HFF-Myc (cell line): ENCODE results near the gene OR1F1.
"Not testable (repeated sequence)": the region's sequence is repeated elsewhere in the genome, so short reads cannot be mapped to it uniquely, and the experiment has no call there.

ENCODE experiments used
- DNase-seq: peaks from one replicate; pipeline ENCODE4 v3.0.0-alpha.2; 2011; ENCODE audit warnings: low read depth; ENCODE audit errors: extremely low read depth
- H3K4me3 ChIP-seq: replicated peaks from 2 replicates; pipeline ENCODE4 v1.5.1; 2011; ENCODE audit warnings: low read depth, mild to moderate bottlenecking, control low read depth, low read length
- CTCF ChIP-seq: IDR thresholded peaks from 2 replicates; pipeline ENCODE4 v1.5.1; 2012; ENCODE audit warnings: mild to moderate bottlenecking, low read depth, low read length, control low read depth; ENCODE audit errors: missing control alignments

Gene OR1F1

GRCh38 chr16:3165111-3165822, 22.7 kb upstream of the OR1F1 start:
- TF ChIP-seq CTCF, result no peak
- no peak for DNase-seq
- H3K4me3 ChIP-seq, result no peak overlapping the region

DNA sequence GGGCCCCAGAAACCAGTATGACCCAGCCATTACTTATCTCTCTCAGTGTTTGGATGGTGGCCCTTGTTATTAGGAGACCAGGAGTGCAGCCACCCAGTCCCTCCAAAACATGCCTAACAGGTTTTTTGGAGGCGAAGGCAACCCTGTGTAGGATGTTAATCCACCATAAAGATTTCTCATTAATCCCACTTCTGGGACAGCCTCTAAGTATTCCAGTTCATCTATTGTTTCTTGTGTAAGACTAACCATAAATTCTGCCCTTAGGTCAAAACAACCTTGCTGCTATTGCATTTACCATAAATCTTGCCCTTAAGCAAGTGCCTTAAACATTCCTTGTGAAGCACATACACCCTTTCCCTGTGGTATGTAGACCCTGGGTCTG, 21.5 kb upstream of the OR1F1 start:
- H3K4me3 ChIP-seq, result no peak overlapping the region
- no peak for DNase-seq
- no peak for TF ChIP-seq CTCF

DNA sequence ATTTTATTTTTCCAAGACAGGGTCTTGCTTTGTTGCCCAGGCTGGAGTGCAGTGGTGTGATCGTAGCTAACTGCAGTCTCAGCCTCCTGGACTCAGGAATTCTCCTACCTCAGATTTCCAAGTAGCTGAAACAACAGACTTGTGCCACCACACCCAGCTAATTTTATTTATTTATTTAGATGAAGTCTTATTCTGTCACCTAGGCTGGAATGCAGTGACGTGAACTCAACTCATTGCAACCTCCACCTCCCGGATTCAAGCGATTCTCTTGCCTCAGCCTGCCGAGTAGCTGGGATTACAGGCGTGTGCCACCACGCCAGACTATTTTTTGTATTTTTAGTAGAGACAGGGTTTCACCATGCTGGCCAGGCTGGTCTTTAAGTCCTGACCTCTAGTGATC, 19.3 kb upstream of the OR1F1 start:
- not testable (repeated sequence) for H3K4me3 ChIP-seq, DNase-seq

DNA sequence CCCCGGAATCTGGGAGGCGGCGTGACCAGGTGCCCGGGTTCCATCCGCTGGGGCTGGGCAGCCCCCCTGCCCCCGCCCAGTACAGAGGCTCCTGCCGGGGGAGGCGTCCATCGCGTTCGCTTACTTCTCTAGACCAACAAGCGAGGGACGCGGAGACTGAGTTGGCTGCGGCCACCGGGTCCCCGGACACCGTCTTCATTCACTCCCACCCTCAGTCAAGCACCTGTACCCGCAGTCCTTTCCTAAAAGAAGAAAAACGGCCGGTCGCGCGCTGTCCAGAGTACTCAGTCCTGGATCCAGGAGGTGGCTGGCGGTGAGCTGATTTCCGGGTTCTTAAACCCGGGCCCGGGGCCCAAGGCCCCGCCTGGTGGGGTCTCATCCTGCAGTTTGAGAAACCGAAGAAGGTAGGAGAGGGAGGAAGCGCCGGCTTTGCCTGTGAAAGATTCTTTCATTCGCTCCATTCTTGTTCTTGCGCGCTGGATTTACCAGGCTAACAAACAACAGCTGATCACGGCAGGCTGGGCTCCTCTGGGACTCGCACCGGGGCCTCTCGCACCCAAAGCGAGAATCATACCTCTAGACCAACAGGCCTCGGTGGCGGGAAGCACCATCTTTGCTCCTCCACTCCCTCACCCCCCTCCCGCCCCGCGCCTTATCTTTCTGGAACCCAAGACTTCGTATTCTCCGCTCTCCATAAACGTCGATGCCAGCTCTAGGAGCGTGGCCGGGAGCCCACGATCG, 17.4 kb upstream of the OR1F1 start:
- no peak for TF ChIP-seq CTCF
- DNase-seq, result no peak
- peak overlapping the region; percentile 7 for H3K4me3 ChIP-seq

DNA sequence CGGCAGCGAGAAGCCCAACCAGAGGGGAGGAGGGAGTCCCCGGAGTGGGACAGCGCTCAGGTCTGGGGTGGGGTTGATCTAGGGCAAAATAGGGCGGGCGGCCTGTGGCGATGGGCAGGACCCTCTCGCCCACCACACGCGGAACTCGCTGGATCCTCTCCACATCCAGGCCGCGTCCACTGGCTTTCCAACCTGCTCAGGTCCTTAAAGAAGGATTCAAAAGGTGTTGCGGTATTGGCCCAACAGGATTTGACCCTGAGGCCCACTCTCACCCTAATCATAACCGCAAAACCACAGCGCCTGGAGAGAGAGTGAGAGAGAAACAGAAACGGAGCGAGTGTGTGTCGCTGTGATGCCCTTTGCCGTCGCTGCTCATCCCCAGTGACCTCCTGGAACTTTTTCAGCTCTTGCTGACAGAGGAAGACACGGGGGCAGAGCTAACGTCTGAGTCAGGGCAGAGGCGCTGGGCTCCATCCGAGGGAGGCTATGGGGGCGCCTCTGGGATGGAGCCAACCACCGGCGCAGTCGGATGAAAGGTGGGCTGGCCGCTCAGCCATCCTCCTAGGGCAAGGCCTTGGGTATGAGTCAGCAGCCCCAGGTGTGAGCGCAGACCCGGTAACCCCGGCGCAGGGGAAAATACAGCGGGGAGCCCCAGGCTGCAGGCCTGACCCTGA, 16.7 kb upstream of the OR1F1 start:
- no peak overlapping the region; the same call in 1 of the 2 replicates for H3K4me3 ChIP-seq
- TF ChIP-seq CTCF, result no peak

DNA sequence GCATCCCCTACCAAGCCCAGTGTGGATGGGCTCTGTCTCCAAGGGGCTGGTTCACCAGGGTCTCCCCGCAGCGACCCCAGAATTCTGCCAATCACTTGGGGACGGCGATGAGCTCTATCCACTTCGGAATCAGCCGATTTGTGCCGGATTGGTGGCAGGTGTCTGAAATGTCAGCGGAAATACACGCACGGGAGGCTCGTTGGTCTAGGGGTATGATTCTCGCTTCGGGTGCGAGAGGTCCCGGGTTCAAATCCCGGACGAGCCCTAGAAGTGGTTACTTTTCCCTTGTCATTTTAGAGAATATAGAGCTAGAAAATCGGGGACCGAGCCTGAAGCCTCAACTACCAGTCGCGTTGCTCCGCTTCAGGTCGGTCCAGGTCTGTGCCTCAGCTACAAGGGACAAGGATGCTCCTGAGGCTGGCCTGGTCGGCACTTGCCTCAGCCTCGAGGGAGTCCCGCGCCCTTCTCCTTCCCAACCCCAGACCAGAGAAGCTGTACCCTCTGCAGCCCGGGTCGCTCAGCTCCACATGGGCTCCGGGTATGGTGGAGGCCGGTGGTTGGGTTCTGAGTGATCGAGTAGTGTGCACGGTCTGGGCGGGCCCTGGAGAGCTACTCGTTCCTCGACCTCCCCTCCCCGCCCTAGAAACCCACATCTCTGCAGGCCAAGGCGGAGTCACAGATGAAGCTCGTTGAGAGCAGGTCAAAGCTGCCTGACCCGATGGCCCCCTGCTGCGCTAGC, 16.0 kb upstream of the OR1F1 start:
- H3K4me3 ChIP-seq, result no peak overlapping the region
- no peak for DNase-seq
- TF ChIP-seq CTCF, result no peak

More for the DNA sequence above, 16.7 kb upstream of the OR1F1 start:
- no peak for DNase-seq
